ENCODE measurements around the gene MSI1. TPM values are rescaled to one million over a fixed set of nuclear protein-coding genes. Genes with fewer than 3 reads are reported as not detected.

The MSI1 gene
- total RNA-seq, 4 donors from 2014 or later = 0.11 to 0.19 (median 0.17) TPM; not detected in 1

DNA sequence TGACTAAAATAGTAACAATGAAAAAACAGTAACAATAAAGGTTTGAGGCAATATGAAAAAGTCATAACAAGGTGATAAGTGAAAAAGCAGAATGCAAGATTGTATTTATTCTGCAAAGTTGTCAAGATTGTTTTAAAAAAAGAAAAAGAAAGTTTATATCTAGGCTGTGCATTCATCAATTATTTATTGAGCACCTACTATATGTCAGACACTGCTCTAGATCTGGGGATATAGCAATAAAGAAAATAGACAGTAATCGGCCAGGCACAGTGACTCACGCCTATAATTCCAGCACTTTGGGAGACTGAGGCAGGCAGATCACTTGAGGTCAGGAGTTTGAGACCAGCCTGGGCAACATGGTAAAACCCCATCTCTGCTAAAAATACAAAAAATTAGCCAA lies 45.2 kb downstream of the MSI1 start:
- TF ChIP-seq POLR2AphosphoS5 (IDR thresholded peaks at IDR 0.05) (no peak), EP300 (IDR thresholded peaks at IDR 0.05) (no peak), POLR2A (IDR thresholded peaks at IDR 0.05; ENCODE audit: low read depth) (no peak)
- TF ChIP-seq, protein P1, sequence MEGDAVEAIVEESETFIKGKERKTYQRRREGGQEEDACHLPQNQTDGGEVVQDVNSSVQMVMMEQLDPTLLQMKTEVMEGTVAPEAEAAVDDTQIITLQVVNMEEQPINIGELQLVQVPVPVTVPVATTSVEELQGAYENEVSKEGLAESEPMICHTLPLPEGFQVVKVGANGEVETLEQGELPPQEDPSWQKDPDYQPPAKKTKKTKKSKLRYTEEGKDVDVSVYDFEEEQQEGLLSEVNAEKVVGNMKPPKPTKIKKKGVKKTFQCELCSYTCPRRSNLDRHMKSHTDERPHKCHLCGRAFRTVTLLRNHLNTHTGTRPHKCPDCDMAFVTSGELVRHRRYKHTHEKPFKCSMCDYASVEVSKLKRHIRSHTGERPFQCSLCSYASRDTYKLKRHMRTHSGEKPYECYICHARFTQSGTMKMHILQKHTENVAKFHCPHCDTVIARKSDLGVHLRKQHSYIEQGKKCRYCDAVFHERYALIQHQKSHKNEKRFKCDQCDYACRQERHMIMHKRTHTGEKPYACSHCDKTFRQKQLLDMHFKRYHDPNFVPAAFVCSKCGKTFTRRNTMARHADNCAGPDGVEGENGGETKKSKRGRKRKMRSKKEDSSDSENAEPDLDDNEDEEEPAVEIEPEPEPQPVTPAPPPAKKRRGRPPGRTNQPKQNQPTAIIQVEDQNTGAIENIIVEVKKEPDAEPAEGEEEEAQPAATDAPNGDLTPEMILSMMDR (IDR thresholded peaks at IDR 0.05) = no peak
- 88% methylated on average over 2 of the region's 2 CpGs for WGBS
- Histone ChIP-seq H3K27ac (replicated peaks in 1 of 4) (no peak overlapping the region), H3K4me1 (peaks cover 0 to 9% (median 6%) of the 10 kb centered on the region in 4 donors), H3K4me3 (no peak overlapping the region), H3K9me3 (no peaks in the 10 kb centered on the region), H3K27me3 (no peaks in the 10 kb centered on the region), H3K36me3 (no peaks in the 10 kb centered on the region)
- no peak for DNase-seq (ENCODE audit: extremely low spot score)
- intact Hi-C loops (cut with DNase I) = no loop called here

DNA sequence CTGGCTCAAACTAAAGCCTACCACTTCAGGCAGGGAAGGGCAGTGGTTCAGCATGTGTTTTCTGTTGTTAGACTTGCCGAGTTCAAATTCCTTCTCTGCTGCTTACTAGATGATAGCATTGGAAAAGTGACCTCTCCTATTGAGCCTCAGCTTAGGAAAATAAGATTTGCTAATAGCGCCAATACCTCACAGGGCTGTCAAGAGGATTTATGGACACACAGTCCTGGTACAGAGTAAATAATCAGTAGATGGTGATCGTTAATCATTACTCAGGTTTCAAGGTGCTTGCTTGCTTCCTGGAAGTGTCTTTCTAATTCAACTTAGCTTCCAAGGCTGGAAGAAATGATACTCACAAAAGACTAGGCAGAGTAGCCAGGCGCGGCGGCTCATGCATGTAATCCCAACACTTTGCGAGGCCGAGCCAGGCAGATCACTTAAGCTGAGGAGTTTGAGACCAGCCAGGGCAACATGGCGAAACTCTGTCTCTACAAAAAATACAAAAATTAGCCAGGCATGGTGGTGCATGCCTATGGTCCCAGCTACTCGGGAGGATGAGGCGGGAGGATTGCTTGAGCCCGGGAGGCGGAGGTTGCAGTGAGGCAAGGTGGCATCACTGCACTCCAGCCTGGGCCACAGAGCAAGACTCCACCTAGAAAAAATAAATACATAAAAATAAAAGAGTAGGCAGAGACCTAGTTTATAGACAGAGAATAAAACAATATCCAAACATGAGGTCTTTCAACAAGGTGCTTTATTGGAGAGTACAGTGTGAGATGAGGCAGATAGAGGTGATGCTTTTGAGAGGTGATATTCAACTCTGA lies 47.4 kb downstream of the MSI1 start:
- peaks cover 3 to 20% (median 13%) of the 10 kb centered on the region in 4 donors for H3K4me1 ChIP-seq
- no peak overlapping the region for H3K27ac ChIP-seq (replicated peaks in 1 of 4)
- intact Hi-C loops (cut with DNase I) = no loop called here
- DNase-seq (ENCODE audit: extremely low spot score) = no peak
- H3K36me3 ChIP-seq = no peaks in the 10 kb centered on the region
- no peaks in the 10 kb centered on the region for H3K27me3 ChIP-seq
- H3K9me3 ChIP-seq = no peaks in the 10 kb centered on the region
- H3K4me3 ChIP-seq = no peak overlapping the region
- WGBS = 74% methylated on average over 13 of the region's 13 CpGs
- TF ChIP-seq POLR2A (IDR thresholded peaks at IDR 0.05; ENCODE audit: low read depth) (no peak), POLR2AphosphoS5 (IDR thresholded peaks at IDR 0.05) (no peak), EP300 (IDR thresholded peaks at IDR 0.05) (no peak)
- TF ChIP-seq, protein P1 (IDR thresholded peaks at IDR 0.05) = no peak

DNA sequence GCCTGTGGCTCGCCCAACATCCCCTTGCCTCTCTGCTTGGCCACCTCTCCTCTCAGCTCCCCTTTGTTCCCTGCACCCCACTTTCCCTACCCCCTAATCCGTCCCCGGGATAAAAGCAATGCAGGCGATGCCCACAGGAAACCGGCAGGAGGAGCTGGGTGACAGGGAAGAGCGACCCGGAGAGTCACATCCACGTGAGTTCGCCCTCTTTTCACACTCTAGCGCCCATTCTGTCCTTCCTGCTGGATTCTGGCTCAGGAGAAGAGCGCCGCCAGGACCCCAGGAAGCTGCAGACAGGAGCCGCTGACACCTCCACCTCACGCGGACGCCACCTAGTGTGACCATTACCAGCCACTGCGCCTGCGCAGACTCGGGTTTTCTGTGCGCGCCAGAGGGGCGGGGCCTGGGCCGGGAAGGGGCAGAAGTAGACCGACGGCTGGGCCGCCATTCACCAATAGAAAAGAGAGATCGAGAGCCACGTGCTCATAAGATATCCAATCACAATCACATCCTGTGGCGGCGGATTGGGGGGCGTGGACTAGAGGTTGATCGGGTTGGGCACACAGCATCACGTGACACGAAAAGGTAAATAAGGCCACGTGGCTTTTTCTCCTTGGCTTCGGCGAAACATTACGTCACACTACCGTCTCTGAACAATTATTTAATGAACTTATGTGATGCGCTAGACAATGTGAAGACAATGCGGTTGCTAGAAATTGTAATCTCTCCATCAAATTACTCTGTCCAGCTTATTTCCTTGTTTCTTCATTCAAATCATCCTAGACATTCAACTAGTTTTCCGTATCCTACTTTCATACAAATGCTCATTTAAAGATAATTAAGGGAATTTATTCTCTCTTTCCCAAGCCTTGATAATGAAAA lies 51.5 kb downstream of the MSI1 start:
- peak; percentile 100 for DNase-seq (ENCODE audit: extremely low spot score)
- peak overlapping the region; percentile 55 to 71 (median 63) for H3K4me3 ChIP-seq
- H3K27ac ChIP-seq (replicated peaks in 1 of 4) = peak overlapping the region; percentile 79 to 88 (median 82)
- H3K36me3 ChIP-seq = peaks cover 0 to 3% (median 0%) of the 10 kb centered on the region in 4 donors
- H3K9me3 ChIP-seq = no peaks in the 10 kb centered on the region
- no peaks in the 10 kb centered on the region for H3K27me3 ChIP-seq
- TF ChIP-seq, protein P1 (IDR thresholded peaks at IDR 0.05) = peak; percentile 46 to 76 (median 62)
- TF ChIP-seq POLR2AphosphoS5 (IDR thresholded peaks at IDR 0.05) = peak; percentile 94 to 95
- TF ChIP-seq EP300 (IDR thresholded peaks at IDR 0.05) = no peak
- peak; percentile 68 for TF ChIP-seq POLR2A (IDR thresholded peaks at IDR 0.05; ENCODE audit: low read depth)
- intact Hi-C loops (cut with DNase I) = no loop called here
- WGBS = 1% methylated on average over 30 of the region's 42 CpGs
- H3K4me1 ChIP-seq = peaks cover 4 to 12% (median 10%) of the 10 kb centered on the region in 4 donors

DNA sequence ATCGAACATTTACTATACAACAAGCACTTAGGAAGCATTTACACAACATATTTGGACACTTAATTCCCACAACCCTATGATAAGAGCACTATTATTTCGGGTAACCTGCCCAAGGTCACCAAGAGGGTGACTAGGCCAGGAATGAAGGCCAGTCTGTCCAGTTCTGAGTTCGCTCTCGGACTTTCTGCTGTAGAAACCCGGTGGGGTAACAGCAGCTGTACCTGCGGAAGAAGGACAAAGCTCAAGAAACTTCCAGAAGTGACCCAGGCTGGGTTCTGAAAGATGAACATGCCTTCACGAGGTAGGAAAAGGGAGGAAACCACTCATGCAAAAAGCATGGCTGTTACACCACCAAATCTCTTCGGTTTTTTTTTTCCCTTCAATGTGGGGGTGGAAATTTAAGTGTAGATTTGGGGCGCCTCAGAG lies 52.2 kb downstream of the MSI1 start:
- no peaks in the 10 kb centered on the region for H3K27me3 ChIP-seq
- intact Hi-C loops (cut with DNase I) = no loop called here
- H3K27ac ChIP-seq (replicated peaks in 1 of 4) = peak overlapping the region; percentile 79 to 88 (median 82)
- no peaks in the 10 kb centered on the region for H3K9me3 ChIP-seq
- H3K4me3 ChIP-seq = peak overlapping the region; percentile 55 to 71 (median 63)
- no peak for DNase-seq (ENCODE audit: extremely low spot score)
- 55% methylated on average over 9 of the region's 9 CpGs for WGBS
- peaks cover 0 to 3% (median 0%) of the 10 kb centered on the region in 4 donors for H3K36me3 ChIP-seq
- H3K4me1 ChIP-seq = peaks cover 4 to 12% (median 10%) of the 10 kb centered on the region in 4 donors
- TF ChIP-seq, protein P1 (IDR thresholded peaks at IDR 0.05) = no peak
- TF ChIP-seq POLR2A (IDR thresholded peaks at IDR 0.05; ENCODE audit: low read depth) = no peak
- no peak for TF ChIP-seq EP300 (IDR thresholded peaks at IDR 0.05)
- TF ChIP-seq POLR2AphosphoS5 (IDR thresholded peaks at IDR 0.05) = no peak

Measured in esophagus muscularis mucosa (tissue), 4 donors.